HepG2 (cell line): ENCODE results near the gene ARL2. TPM values are rescaled to one million over a fixed set of nuclear protein-coding genes. Genes with fewer than 3 reads are reported as not detected.
A peak's percentile ranks its signal among the peaks of the same experiment; 100 is the strongest.

Experiments
- HIVEP1 ChIP-seq: sonication (generic); formaldehyde crosslinking; IDR thresholded peaks from 2 replicates; pipeline ENCODE4 v1.4.0; 2020; ENCODE audit warnings: mild to moderate bottlenecking, missing genetic modification reagents
- MED1 ChIP-seq: sonication (generic); formaldehyde crosslinking; IDR thresholded peaks from 2 replicates; pipeline ENCODE4 v1.4.0; 2020; ENCODE audit warnings: missing genetic modification reagents
- MXI1 ChIP-seq: IDR thresholded peaks from 3 replicates; pipeline ENCODE4 v1.6.1; 2012; ENCODE audit warnings: low read depth, low read length, inconsistent platforms, borderline replicate concordance
- RBM39 ChIP-seq: fragments of 200-400 bp; formaldehyde crosslinking; IDR thresholded peaks from one replicate; pipeline ENCODE4 v1.6.1; 2018; ENCODE audit warnings: antibody characterized with exemption, mild to moderate bottlenecking, low read depth, low read length; ENCODE audit not compliant: poor library complexity, severe bottlenecking
- RELA ChIP-seq: sonication (generic); formaldehyde crosslinking; IDR thresholded peaks from 2 replicates; pipeline ENCODE4 v1.4.0; 2020; ENCODE audit warnings: missing genetic modification reagents
- REXO4 ChIP-seq: sonication (generic); formaldehyde crosslinking; IDR thresholded peaks from 2 replicates; pipeline ENCODE4 v1.8.0; 2022; ENCODE audit warnings: missing genetic modification reagents, mild to moderate bottlenecking, borderline replicate concordance
- RORA ChIP-seq: sonication (generic); formaldehyde crosslinking; IDR thresholded peaks from 2 replicates; pipeline ENCODE4 v1.5.0; 2020; ENCODE audit warnings: mild to moderate bottlenecking, missing genetic modification reagents, moderate library complexity
- SAP130 ChIP-seq: IDR thresholded peaks from 2 replicates; pipeline ENCODE4 v1.6.1; 2016; ENCODE audit warnings: low read depth
- SIN3B ChIP-seq: fragments of 150-350 bp; IDR thresholded peaks from 2 replicates; pipeline ENCODE4 v1.6.1; 2014; ENCODE audit warnings: low read length
- SYNCRIP ChIP-seq: fragments of 200-400 bp; formaldehyde crosslinking; IDR thresholded peaks from 2 replicates; pipeline ENCODE4 v1.6.1; 2018; ENCODE audit warnings: mild to moderate bottlenecking, low read depth, low read length; ENCODE audit not compliant: insufficient read depth
- TAF15 ChIP-seq: fragments of 200-400 bp; formaldehyde crosslinking; IDR thresholded peaks from one replicate; pipeline ENCODE4 v1.6.1; 2018; ENCODE audit warnings: mild to moderate bottlenecking, low read depth, low read length; ENCODE audit not compliant: poor library complexity, severe bottlenecking
- THAP11 ChIP-seq: IDR thresholded peaks from 2 replicates; pipeline ENCODE4 v1.6.1; 2016; ENCODE audit warnings: missing biosample characterization, missing genetic modification reagents
- ZBTB7A ChIP-seq: sonication (generic); formaldehyde crosslinking; IDR thresholded peaks from 2 replicates; pipeline ENCODE4 v1.8.0; 2022; ENCODE audit warnings: mild to moderate bottlenecking, missing genetic modification reagents
- ZFP36L2 ChIP-seq: sonication (generic); formaldehyde crosslinking; IDR thresholded peaks from 2 replicates; pipeline ENCODE4 v1.4.0; 2020; ENCODE audit warnings: missing genetic modification reagents
- ZNF569 ChIP-seq: sonication (generic); formaldehyde crosslinking; IDR thresholded peaks from 2 replicates; pipeline ENCODE4 v1.5.0; 2020; ENCODE audit warnings: mild to moderate bottlenecking, missing genetic modification reagents, moderate library complexity, borderline replicate concordance
- ZNF607 ChIP-seq: sonication (generic); formaldehyde crosslinking; IDR thresholded peaks from 2 replicates; pipeline ENCODE4 v1.5.1; 2020; ENCODE audit warnings: missing genetic modification reagents, mild to moderate bottlenecking, borderline replicate concordance
- ZNF652 ChIP-seq: IDR thresholded peaks from 2 replicates; pipeline ENCODE4 v1.6.1; 2016; ENCODE audit warnings: low read depth, borderline replicate concordance
- ZNF816 ChIP-seq: sonication (generic); formaldehyde crosslinking; IDR thresholded peaks from 2 replicates; pipeline ENCODE4 v1.8.0; 2022; ENCODE audit warnings: missing genetic modification reagents, mild to moderate bottlenecking, borderline replicate concordance
- polyA plus RNA-seq, 8 experiments: library from polyadenylated mRNA; depleted of rRNA in 3 of 8; stranded (reverse) in 7 of 8; unstranded in 1 of 8; fragments of >200 nt; fragmentation: Illumina TruSeq in 4 of 8; extraction: Trizol in 4 of 8; gene quantifications; 2 replicates each; pipeline versions ENCODE4 v1.2.1 to v1.2.3, GENCODE V29; 2011 to 2016; ENCODE audit warnings: low read depth in 4 of 8, missing spikeins in 1 of 8, mixed read lengths in 1 of 8; ENCODE audit not compliant: insufficient read depth in 1 of 8
- total RNA-seq, 5 experiments: library from RNA; depleted of rRNA; stranded (reverse); fragments of >200 nt; fragmentation: Illumina TruSeq; extraction: Trizol; gene quantifications; 2 replicates each; pipeline ENCODE4 v1.2.3, GENCODE V29; 2016; ENCODE audit warnings: low read depth in 1 of 5
- TF ChIP-seq, protein P1 (sequence below): sonication (generic); formaldehyde crosslinking; conservative IDR thresholded peaks from 2 replicates; pipeline ENCODE4 v1.5.0; 2020; ENCODE audit warnings: missing genetic modification reagents
- TF ChIP-seq, protein P2 (sequence below): sonication (generic); formaldehyde crosslinking; IDR thresholded peaks from 2 replicates; pipeline ENCODE4 v1.8.0; 2023; ENCODE audit warnings: mild to moderate bottlenecking, missing genetic modification reagents
- TF ChIP-seq, protein P3 (sequence below): sonication (generic); formaldehyde crosslinking; IDR thresholded peaks from 2 replicates; pipeline ENCODE4 v1.5.1; 2020; ENCODE audit warnings: mild to moderate bottlenecking, missing genetic modification reagents
- TF ChIP-seq, protein P4 (sequence below): sonication (generic); formaldehyde crosslinking; IDR thresholded peaks from 2 replicates; pipeline ENCODE4 v1.5.1; 2020; ENCODE audit warnings: mild to moderate bottlenecking, moderate library complexity, missing genetic modification reagents

The ARL2 gene
- total and polyA plus RNA-seq, 2 of the 13 experiments (the other 11 are each of a cell fraction or from before 2014, with no cell fraction given) = 82.9 to 84.4 TPM

DNA sequence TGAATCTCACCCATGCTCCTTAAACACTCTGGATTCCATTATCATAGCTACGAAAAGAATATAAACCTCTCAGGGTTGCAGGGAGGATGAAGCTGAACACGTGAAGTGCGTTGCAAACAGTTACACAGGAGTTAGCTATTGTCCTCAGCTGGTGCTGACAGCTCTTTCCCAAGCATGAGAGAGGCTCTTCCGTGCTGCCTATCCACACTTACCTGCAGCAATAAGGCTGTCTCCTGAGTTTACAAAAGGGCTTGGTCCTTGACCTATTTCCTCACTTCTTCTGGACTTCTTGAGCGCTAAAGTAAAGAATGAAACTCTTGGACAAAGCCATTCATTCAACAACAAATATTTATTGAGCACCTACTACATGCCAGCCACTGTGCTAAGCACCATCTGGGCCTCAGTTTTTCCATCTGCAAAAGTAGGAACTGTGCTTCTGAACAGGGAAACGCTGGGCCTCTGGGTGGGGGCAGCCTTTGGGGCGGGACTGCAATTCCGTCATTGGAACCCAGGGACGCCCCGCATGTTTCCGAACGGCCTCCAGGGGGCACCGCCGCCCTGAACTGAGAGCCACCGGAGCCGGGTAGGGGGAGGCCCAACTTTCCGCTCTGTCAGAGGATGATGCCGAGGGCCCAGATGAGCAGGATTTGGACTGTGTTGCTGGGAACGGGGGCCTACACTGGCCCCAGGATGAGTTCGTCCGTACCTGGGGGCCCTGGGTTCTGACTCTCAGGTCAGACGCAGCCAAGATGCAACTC lies 651 bp upstream of the ARL2 start (continued):
- TF ChIP-seq, protein P1, sequence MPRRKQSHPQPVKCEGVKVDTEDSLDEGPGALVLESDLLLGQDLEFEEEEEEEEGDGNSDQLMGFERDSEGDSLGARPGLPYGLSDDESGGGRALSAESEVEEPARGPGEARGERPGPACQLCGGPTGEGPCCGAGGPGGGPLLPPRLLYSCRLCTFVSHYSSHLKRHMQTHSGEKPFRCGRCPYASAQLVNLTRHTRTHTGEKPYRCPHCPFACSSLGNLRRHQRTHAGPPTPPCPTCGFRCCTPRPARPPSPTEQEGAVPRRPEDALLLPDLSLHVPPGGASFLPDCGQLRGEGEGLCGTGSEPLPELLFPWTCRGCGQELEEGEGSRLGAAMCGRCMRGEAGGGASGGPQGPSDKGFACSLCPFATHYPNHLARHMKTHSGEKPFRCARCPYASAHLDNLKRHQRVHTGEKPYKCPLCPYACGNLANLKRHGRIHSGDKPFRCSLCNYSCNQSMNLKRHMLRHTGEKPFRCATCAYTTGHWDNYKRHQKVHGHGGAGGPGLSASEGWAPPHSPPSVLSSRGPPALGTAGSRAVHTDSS (CRISPR knock-in tag) = no peak
- TF ChIP-seq, protein P2, sequence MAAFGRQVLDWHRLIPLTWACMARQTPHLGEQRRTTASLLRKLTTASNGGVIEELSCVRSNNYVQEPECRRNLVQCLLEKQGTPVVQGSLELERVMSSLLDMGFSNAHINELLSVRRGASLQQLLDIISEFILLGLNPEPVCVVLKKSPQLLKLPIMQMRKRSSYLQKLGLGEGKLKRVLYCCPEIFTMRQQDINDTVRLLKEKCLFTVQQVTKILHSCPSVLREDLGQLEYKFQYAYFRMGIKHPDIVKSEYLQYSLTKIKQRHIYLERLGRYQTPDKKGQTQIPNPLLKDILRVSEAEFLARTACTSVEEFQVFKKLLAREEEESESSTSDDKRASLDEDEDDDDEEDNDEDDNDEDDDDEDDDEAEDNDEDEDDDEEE = 0 out of 2 replicates have a peak, but pooled peaks have one; percentile 48
- TF ChIP-seq HIVEP1 (peak; percentile 46), MED1 (0 out of 2 replicates have a peak, but pooled peaks have one; percentile 14), RELA (CRISPR knock-in tag) (no peak), SAP130 (peak; percentile 58; the same call in 1 of the 2 replicates), RBM39 (peak; percentile 63), ZFP36L2 (CRISPR knock-in tag) (no peak), RORA (no peak), TAF15 (no peak), REXO4 (CRISPR knock-in tag) (no peak), ZNF816 (CRISPR knock-in tag) (no peak), THAP11 (CRISPR knock-in tag) (no peak), ZBTB7A (CRISPR knock-in tag) (peak; percentile 34; the same call in 1 of the 2 replicates), MXI1 (no peak; the same call in 2 of the 3 replicates), ZNF652 (CRISPR knock-in tag) (no peak), SYNCRIP (no peak), SIN3B (no peak), ZNF607 (CRISPR knock-in tag) (0 out of 2 replicates have a peak, but pooled peaks have one; percentile 42), ZNF569 (CRISPR knock-in tag) (0 out of 2 replicates have a peak, but pooled peaks have one; percentile 40)
- TF ChIP-seq, protein P3, sequence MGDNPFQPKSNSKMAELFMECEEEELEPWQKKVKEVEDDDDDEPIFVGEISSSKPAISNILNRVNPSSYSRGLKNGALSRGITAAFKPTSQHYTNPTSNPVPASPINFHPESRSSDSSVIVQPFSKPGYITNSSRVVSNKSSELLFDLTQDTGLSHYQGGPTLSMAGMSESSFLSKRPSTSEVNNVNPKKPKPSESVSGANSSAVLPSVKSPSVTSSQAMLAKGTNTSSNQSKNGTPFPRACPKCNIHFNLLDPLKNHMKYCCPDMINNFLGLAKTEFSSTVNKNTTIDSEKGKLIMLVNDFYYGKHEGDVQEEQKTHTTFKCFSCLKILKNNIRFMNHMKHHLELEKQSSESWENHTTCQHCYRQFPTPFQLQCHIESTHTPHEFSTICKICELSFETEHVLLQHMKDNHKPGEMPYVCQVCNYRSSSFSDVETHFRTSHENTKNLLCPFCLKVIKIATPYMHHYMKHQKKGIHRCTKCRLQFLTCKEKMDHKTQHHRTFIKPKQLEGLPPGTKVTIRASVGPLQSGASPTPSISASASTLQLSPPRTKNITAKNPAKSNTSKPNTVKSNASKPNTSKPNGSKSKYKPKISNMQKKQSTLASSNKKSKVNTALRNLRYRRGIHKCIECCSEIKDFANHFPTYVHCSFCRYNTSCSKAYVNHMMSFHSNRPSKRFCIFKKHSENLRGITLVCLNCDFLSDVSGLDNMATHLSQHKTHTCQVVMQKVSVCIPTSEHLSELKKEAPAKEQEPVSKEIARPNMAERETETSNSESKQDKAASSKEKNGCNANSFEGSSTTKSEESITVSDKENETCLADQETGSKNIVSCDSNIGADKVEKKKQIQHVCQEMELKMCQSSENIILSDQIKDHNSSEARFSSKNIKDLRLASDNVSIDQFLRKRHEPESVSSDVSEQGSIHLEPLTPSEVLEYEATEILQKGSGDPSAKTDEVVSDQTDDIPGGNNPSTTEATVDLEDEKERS (CRISPR knock-in tag) = 0 out of 2 replicates have a peak, but pooled peaks have one; percentile 57
- TF ChIP-seq, protein P4, sequence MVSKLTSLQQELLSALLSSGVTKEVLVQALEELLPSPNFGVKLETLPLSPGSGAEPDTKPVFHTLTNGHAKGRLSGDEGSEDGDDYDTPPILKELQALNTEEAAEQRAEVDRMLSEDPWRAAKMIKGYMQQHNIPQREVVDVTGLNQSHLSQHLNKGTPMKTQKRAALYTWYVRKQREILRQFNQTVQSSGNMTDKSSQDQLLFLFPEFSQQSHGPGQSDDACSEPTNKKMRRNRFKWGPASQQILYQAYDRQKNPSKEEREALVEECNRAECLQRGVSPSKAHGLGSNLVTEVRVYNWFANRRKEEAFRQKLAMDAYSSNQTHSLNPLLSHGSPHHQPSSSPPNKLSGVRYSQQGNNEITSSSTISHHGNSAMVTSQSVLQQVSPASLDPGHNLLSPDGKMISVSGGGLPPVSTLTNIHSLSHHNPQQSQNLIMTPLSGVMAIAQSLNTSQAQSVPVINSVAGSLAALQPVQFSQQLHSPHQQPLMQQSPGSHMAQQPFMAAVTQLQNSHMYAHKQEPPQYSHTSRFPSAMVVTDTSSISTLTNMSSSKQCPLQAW (CRISPR knock-in tag) = peak; percentile 93
